ENCODE measurements around the gene DNTT.

DNA sequence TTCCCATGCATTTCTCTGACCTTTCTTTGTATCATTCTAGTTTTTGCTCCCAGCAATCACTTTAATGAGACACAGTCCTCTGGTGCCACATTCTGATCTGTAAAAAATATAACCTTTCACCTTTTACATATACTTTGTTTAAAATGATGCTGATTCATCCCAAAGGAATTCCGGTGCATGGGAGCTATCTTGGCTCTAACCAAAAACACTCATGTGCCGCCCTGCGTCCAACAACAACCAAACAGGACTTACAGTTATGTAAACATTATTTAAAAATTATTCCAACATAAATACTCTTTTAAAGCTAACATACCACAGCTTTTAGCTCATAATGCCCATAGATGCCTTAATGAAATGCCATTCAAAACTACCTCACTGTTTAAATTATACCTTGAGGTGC is 62.3 kb downstream of the DNTT start:
- TF ChIP-seq, protein P1, sequence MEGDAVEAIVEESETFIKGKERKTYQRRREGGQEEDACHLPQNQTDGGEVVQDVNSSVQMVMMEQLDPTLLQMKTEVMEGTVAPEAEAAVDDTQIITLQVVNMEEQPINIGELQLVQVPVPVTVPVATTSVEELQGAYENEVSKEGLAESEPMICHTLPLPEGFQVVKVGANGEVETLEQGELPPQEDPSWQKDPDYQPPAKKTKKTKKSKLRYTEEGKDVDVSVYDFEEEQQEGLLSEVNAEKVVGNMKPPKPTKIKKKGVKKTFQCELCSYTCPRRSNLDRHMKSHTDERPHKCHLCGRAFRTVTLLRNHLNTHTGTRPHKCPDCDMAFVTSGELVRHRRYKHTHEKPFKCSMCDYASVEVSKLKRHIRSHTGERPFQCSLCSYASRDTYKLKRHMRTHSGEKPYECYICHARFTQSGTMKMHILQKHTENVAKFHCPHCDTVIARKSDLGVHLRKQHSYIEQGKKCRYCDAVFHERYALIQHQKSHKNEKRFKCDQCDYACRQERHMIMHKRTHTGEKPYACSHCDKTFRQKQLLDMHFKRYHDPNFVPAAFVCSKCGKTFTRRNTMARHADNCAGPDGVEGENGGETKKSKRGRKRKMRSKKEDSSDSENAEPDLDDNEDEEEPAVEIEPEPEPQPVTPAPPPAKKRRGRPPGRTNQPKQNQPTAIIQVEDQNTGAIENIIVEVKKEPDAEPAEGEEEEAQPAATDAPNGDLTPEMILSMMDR (optimal IDR thresholded peaks at IDR 0.05 in 1 of 3, IDR thresholded peaks at IDR 0.05 in 1 of 3, conservative IDR thresholded peaks at IDR 0.05 in 1 of 3; ENCODE audit: extremely low read depth in 1 of 3, insufficient read depth in 2 of 3, low read length in 3 of 3), result no peak
- TF ChIP-seq EZH2 (IDR thresholded peaks at IDR 0.05; ENCODE audit: low read length), result no peak
